HepG2 (cell line): ENCODE results near the gene KANTR. TPM values are rescaled to one million over a fixed set of nuclear protein-coding genes. Genes with fewer than 3 reads are reported as not detected.

Source experiments
- CREB1 ChIP-seq, 2 experiments: fragments of 450-650 bp in 1 of 2; IDR thresholded peaks; 2 replicates each; pipeline ENCODE4 v1.6.1; 2016 to 2017; ENCODE audit warnings: control low read depth in 1 of 2, mild to moderate bottlenecking in 1 of 2, missing compliant biosample characterization in 1 of 2, missing genetic modification characterization in 1 of 2
- HNRNPLL ChIP-seq: fragments of 200-400 bp; formaldehyde crosslinking; IDR thresholded peaks from 2 replicates; pipeline ENCODE4 v1.6.1; 2017; ENCODE audit warnings: mild to moderate bottlenecking, low read depth, low read length; ENCODE audit not compliant: poor library complexity, severe bottlenecking
- HOXA5 ChIP-seq: sonication (generic); formaldehyde crosslinking; IDR thresholded peaks from 2 replicates; pipeline ENCODE4 v1.4.0; 2020; ENCODE audit warnings: missing genetic modification reagents
- KDM5A ChIP-seq: fragments of 200-600 bp; sonication (generic); IDR thresholded peaks from 2 replicates; pipeline ENCODE4 v1.7.0; 2018; ENCODE audit warnings: antibody characterized with exemption, mild to moderate bottlenecking, low read length, borderline replicate concordance
- PHF8 ChIP-seq: sonication (generic); formaldehyde crosslinking; IDR thresholded peaks from 2 replicates; pipeline ENCODE4 v1.5.0; 2020; ENCODE audit warnings: missing genetic modification reagents
- POLR2AphosphoS2 ChIP-seq: IDR thresholded peaks from 2 replicates; pipeline ENCODE4 v1.6.1; 2011; ENCODE audit warnings: low read depth, low read length, improper control_type of control experiment
- RBFOX2 ChIP-seq: fragments of 200-400 bp; formaldehyde crosslinking; IDR thresholded peaks from 2 replicates; pipeline ENCODE4 v1.6.1; 2017; ENCODE audit warnings: low read depth, mild to moderate bottlenecking, low read length
- REPIN1 ChIP-seq: sonication (generic); formaldehyde crosslinking; IDR thresholded peaks from 2 replicates; pipeline ENCODE4 v1.8.0; 2022; ENCODE audit warnings: missing genetic modification reagents, low read depth, mild to moderate bottlenecking, borderline replicate concordance
- RFXAP ChIP-seq: sonication (generic); formaldehyde crosslinking; IDR thresholded peaks from 2 replicates; pipeline ENCODE4 v1.4.0; 2020; ENCODE audit warnings: missing genetic modification reagents, borderline replicate concordance
- SAFB2 ChIP-seq: sonication (generic); formaldehyde crosslinking; IDR thresholded peaks from 2 replicates; pipeline ENCODE4 v1.5.1; 2020; ENCODE audit warnings: missing genetic modification reagents, low read depth, mild to moderate bottlenecking, borderline replicate concordance
- SOX5 ChIP-seq: IDR thresholded peaks from 2 replicates; pipeline ENCODE4 v1.6.1; 2016; ENCODE audit warnings: borderline replicate concordance
- TGIF2 ChIP-seq: IDR thresholded peaks from 2 replicates; pipeline ENCODE4 v1.6.1; 2016; ENCODE audit warnings: control low read depth, missing compliant biosample characterization
- ZFP37 ChIP-seq: sonication (generic); formaldehyde crosslinking; IDR thresholded peaks from 2 replicates; pipeline ENCODE4 v1.4.0; 2020; ENCODE audit warnings: missing genetic modification reagents, borderline replicate concordance
- ZMYM4 ChIP-seq: sonication (generic); formaldehyde crosslinking; IDR thresholded peaks from 2 replicates; pipeline ENCODE4 v1.8.1; 2023; ENCODE audit warnings: mild to moderate bottlenecking, missing genetic modification reagents
- ZNF12 ChIP-seq: sonication (generic); formaldehyde crosslinking; IDR thresholded peaks from 2 replicates; pipeline ENCODE4 v1.5.0; 2020; ENCODE audit warnings: missing genetic modification reagents
- polyA plus RNA-seq, 8 experiments: library from polyadenylated mRNA; depleted of rRNA in 3 of 8; stranded (reverse) in 7 of 8; unstranded in 1 of 8; fragments of >200 nt; fragmentation: Illumina TruSeq in 4 of 8; extraction: Trizol in 4 of 8; gene quantifications; 2 replicates each; pipeline versions ENCODE4 v1.2.1 to v1.2.3, GENCODE V29; 2011 to 2016; ENCODE audit warnings: low read depth in 4 of 8, missing spikeins in 1 of 8, mixed read lengths in 1 of 8; ENCODE audit not compliant: insufficient read depth in 1 of 8
- total RNA-seq, 5 experiments: library from RNA; depleted of rRNA; stranded (reverse); fragments of >200 nt; fragmentation: Illumina TruSeq; extraction: Trizol; gene quantifications; 2 replicates each; pipeline ENCODE4 v1.2.3, GENCODE V29; 2016; ENCODE audit warnings: low read depth in 1 of 5
- TF ChIP-seq, protein P1 (sequence below): sonication (generic); formaldehyde crosslinking; IDR thresholded peaks from 2 replicates; pipeline ENCODE4 v1.4.0; 2020; ENCODE audit warnings: missing genetic modification reagents, borderline replicate concordance
- TF ChIP-seq, protein P2 (sequence below): sonication (generic); formaldehyde crosslinking; IDR thresholded peaks from 2 replicates; pipeline ENCODE4 v1.5.1; 2020; ENCODE audit warnings: mild to moderate bottlenecking, moderate library complexity, missing genetic modification reagents
- TF ChIP-seq, protein P3 (sequence below): sonication (generic); formaldehyde crosslinking; IDR thresholded peaks from 2 replicates; pipeline ENCODE4 v1.5.0; 2020; ENCODE audit warnings: missing genetic modification reagents

KANTR gene
- total and polyA plus RNA-seq, 2 of the 13 experiments (the other 11 are each of a cell fraction or from before 2014, with no cell fraction given) = 4.4 to 9.0 TPM

DNA sequence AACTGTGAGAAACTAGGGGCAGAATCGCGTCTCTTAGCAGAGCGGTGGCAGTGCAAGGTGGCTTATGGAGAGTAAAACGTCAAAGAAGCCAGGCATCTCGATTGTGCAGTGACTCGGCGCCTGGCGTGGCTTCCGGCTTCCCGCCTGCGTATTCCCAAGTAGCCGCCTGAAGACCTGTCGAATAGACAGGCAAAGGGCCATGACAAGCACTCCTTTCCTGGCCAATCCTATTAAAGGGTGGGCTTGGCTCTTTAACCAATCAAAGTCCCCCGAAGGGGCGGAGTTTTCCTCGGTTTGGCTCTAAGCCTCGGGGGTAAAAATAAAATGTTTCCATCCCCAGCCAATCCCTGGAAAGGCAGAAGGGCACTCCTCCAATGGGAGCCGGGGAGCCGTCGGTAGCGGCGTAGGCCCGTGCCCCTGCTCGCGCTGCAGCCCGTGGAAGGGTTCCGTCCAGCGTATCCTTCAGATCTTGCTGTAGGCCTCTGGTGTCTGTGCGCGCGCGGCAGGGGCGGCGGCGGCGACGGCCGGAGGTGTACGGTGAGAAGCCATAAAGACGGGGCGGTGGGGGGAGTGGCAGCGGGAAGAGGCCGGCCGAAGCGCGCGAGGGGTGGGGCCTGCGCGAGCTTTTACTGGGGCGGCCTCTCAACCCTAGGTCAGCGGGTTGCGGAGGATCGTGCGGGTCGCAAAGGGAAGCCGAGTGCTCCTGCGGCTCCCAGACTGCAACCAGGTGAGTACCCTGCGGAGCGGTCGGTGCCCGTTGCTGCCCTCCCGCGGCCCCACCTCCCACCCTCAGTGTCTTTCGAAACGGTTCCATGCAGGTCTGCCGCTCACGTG, at the start of gene KANTR (continued):
- TF ChIP-seq ZFP37 (no peak), RBFOX2 (peak; percentile 75), RFXAP (CRISPR knock-in tag) (peak; percentile 71), HNRNPLL (peak; percentile 68), KDM5A (peak; percentile 32; the same call in 1 of the 2 replicates), HOXA5 (CRISPR knock-in tag) (0 out of 2 replicates have a peak, but pooled peaks have one; percentile 20), PHF8 (peak; percentile 84), SOX5 (CRISPR knock-in tag) (no peak), TGIF2 (CRISPR knock-in tag) (peak; percentile 54; the same call in 1 of the 2 replicates), SAFB2 (CRISPR knock-in tag) (no peak), CREB1 (IDR thresholded peaks at IDR 0.05) (peak; percentile 15; the same call in 1 of the 2 replicates), CREB1 (CRISPR knock-in tag; IDR thresholded peaks at IDR 0.05) (peak; percentile 63), REPIN1 (CRISPR knock-in tag) (peak; percentile 62; the same call in 1 of the 2 replicates), POLR2AphosphoS2 (no peak), ZMYM4 (CRISPR knock-in tag) (peak; percentile 38; the same call in 1 of the 2 replicates), ZNF12 (CRISPR knock-in tag) (no peak)
- TF ChIP-seq, protein P1, sequence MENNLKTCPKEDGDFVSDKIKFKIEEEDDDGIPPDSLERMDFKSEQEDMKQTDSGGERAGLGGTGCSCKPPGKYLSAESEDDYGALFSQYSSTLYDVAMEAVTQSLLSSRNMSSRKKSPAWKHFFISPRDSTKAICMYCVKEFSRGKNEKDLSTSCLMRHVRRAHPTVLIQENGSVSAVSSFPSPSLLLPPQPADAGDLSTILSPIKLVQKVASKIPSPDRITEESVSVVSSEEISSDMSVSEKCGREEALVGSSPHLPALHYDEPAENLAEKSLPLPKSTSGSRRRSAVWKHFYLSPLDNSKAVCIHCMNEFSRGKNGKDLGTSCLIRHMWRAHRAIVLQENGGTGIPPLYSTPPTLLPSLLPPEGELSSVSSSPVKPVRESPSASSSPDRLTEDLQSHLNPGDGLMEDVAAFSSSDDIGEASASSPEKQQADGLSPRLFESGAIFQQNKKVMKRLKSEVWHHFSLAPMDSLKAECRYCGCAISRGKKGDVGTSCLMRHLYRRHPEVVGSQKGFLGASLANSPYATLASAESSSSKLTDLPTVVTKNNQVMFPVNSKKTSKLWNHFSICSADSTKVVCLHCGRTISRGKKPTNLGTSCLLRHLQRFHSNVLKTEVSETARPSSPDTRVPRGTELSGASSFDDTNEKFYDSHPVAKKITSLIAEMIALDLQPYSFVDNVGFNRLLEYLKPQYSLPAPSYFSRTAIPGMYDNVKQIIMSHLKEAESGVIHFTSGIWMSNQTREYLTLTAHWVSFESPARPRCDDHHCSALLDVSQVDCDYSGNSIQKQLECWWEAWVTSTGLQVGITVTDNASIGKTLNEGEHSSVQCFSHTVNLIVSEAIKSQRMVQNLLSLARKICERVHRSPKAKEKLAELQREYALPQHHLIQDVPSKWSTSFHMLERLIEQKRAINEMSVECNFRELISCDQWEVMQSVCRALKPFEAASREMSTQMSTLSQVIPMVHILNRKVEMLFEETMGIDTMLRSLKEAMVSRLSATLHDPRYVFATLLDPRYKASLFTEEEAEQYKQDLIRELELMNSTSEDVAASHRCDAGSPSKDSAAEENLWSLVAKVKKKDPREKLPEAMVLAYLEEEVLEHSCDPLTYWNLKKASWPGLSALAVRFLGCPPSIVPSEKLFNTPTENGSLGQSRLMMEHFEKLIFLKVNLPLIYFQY = no peak
- TF ChIP-seq, protein P2, sequence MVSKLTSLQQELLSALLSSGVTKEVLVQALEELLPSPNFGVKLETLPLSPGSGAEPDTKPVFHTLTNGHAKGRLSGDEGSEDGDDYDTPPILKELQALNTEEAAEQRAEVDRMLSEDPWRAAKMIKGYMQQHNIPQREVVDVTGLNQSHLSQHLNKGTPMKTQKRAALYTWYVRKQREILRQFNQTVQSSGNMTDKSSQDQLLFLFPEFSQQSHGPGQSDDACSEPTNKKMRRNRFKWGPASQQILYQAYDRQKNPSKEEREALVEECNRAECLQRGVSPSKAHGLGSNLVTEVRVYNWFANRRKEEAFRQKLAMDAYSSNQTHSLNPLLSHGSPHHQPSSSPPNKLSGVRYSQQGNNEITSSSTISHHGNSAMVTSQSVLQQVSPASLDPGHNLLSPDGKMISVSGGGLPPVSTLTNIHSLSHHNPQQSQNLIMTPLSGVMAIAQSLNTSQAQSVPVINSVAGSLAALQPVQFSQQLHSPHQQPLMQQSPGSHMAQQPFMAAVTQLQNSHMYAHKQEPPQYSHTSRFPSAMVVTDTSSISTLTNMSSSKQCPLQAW (CRISPR knock-in tag) = 0 out of 2 replicates have a peak, but pooled peaks have one; percentile 27
- TF ChIP-seq, protein P3, sequence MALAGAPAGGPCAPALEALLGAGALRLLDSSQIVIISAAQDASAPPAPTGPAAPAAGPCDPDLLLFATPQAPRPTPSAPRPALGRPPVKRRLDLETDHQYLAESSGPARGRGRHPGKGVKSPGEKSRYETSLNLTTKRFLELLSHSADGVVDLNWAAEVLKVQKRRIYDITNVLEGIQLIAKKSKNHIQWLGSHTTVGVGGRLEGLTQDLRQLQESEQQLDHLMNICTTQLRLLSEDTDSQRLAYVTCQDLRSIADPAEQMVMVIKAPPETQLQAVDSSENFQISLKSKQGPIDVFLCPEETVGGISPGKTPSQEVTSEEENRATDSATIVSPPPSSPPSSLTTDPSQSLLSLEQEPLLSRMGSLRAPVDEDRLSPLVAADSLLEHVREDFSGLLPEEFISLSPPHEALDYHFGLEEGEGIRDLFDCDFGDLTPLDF (CRISPR knock-in tag) = 0 out of 2 replicates have a peak, but pooled peaks have one; percentile 26
